IMR-90 (cell line): Measurements from ENCODE around the gene ABHD12B. TPM values are rescaled to one million over a fixed set of nuclear protein-coding genes. Genes with fewer than 3 reads are reported as not detected.

Experiments used
- ATAC-seq: fragments of 200-7000 bp; cut with Tn5 transposase; 2 replicates; pipeline ENCODE4 v1.9.1; 2020; ENCODE audit warnings: low read depth, mild to moderate bottlenecking, moderate library complexity
- BruUV-seq: library from RNA; stranded (reverse); fragments of 400-500 nt; replicated peaks from 2 replicates; lab custom pipeline; 2021; lab: Mats Ljungman, UMichigan
- CTCF ChIA-PET: fragments of 300-600 bp; formaldehyde crosslinking; extraction: SDS; loops from one replicate; lab custom pipeline; 2021; ENCODE audit warnings: antibody characterized with exemption; lab: Yijun Ruan, JAX
- POLR2A ChIA-PET: fragments of 300-600 bp; sonication (Branson Sonifier 250); formaldehyde crosslinking; loops from one replicate; lab custom pipeline; 2022; ENCODE audit warnings: antibody characterized with exemption; ENCODE audit not compliant: unreplicated experiment; lab: Charles Lee
- DNase-seq: peaks from one replicate; pipeline ENCODE4 v3.0.0; 2013
- H2AFZ ChIP-seq: replicated peaks from 2 replicates; pipeline ENCODE3; 2013; ENCODE audit warnings: low read length, mild to moderate bottlenecking; ENCODE audit not compliant: poor library complexity
- H2AK5ac ChIP-seq: 2 replicates; pipeline ENCODE4 v1.6.1; 2013; ENCODE audit warnings: low read depth, low read length, inconsistent platforms
- H2AK9ac ChIP-seq: replicated peaks from 2 replicates; pipeline ENCODE3; 2013; ENCODE audit warnings: mild to moderate bottlenecking, low read depth, low read length, moderate library complexity; ENCODE audit not compliant: poor library complexity
- H2BK120ac ChIP-seq: 2 replicates; pipeline ENCODE4 v1.6.1; 2013; ENCODE audit warnings: low read depth, low read length, inconsistent platforms
- H2BK15ac ChIP-seq: 3 replicates; pipeline ENCODE4 v1.6.1; 2013; ENCODE audit warnings: low read depth, low read length, inconsistent platforms
- H2BK20ac ChIP-seq: 2 replicates; pipeline ENCODE4 v1.6.1; 2013; ENCODE audit warnings: low read depth, mild to moderate bottlenecking, inconsistent platforms, low read length, moderate library complexity
- H2BK5ac ChIP-seq: 2 replicates; pipeline ENCODE4 v1.6.1; 2013; ENCODE audit warnings: mild to moderate bottlenecking, low read depth, low read length, inconsistent platforms; ENCODE audit not compliant: poor library complexity, severe bottlenecking
- H3K14ac ChIP-seq: replicated peaks from 2 replicates; pipeline ENCODE4 v1.6.1; 2013; ENCODE audit warnings: low read depth, low read length, inconsistent platforms
- H3K18ac ChIP-seq: 2 replicates; pipeline ENCODE4 v1.6.1; 2013; ENCODE audit warnings: low read depth, low read length, control low read depth
- H3K23ac ChIP-seq: 2 replicates; pipeline ENCODE4 v1.6.1; 2013; ENCODE audit warnings: low read depth, low read length, inconsistent platforms
- H3K27ac ChIP-seq: 2 replicates; pipeline ENCODE4 v1.5.1; 2013; ENCODE audit warnings: mild to moderate bottlenecking, control low read depth, low read length; ENCODE audit not compliant: insufficient read depth
- H3K27me3 ChIP-seq: 2 replicates; pipeline ENCODE4 v1.6.1; 2013; ENCODE audit warnings: low read length; ENCODE audit not compliant: control insufficient read depth, insufficient read depth
- H3K36me3 ChIP-seq: 2 replicates; pipeline ENCODE4 v1.6.1; 2013; ENCODE audit warnings: low read length, mixed read lengths; ENCODE audit not compliant: control insufficient read depth, insufficient read depth
- H3K4ac ChIP-seq: 2 replicates; pipeline ENCODE4 v1.6.1; 2013; ENCODE audit warnings: low read depth, low read length, inconsistent platforms
- H3K4me1 ChIP-seq: 2 replicates; pipeline ENCODE4 v1.6.1; 2013; ENCODE audit warnings: low read length, mixed read lengths; ENCODE audit not compliant: control insufficient read depth, insufficient read depth
- H3K4me2 ChIP-seq: 2 replicates; pipeline ENCODE4 v1.6.1; 2013; ENCODE audit warnings: low read depth, mild to moderate bottlenecking, control low read depth, low read length, moderate library complexity
- H3K4me3 ChIP-seq: 2 replicates; pipeline ENCODE4 v1.5.1; 2013; ENCODE audit warnings: low read depth, mild to moderate bottlenecking, control low read depth, low read length, moderate library complexity; ENCODE audit not compliant: insufficient read depth
- H3K56ac ChIP-seq: 2 replicates; pipeline ENCODE4 v1.6.1; 2013; ENCODE audit warnings: low read length, inconsistent platforms; ENCODE audit not compliant: insufficient read depth; ENCODE audit errors: extremely low read depth
- H3K79me1 ChIP-seq, 2 experiments: 2 replicates each; pipeline ENCODE4 v1.6.1; 2013; ENCODE audit warnings: low read length in 2 of 2, inconsistent platforms in 1 of 2, low read depth in 1 of 2
- H3K9ac ChIP-seq: 2 replicates; pipeline ENCODE4 v1.6.1; 2013; ENCODE audit warnings: low read depth, low read length, control low read depth
- H3K9me1 ChIP-seq: 2 replicates; pipeline ENCODE4 v1.6.1; 2013; ENCODE audit warnings: low read length, inconsistent platforms; ENCODE audit not compliant: insufficient read depth
- H3K9me3 ChIP-seq: 2 replicates; pipeline ENCODE4 v1.6.1; 2013; ENCODE audit warnings: low read length; ENCODE audit not compliant: control insufficient read depth, insufficient read depth
- H4K20me1 ChIP-seq: 2 replicates; pipeline ENCODE4 v1.6.1; 2013; ENCODE audit warnings: low read length, inconsistent platforms; ENCODE audit not compliant: insufficient read depth
- H4K5ac ChIP-seq: 2 replicates; pipeline ENCODE4 v1.6.1; 2013; ENCODE audit warnings: mild to moderate bottlenecking, low read depth, low read length, control low read depth
- H4K8ac ChIP-seq, 2 experiments: 2 replicates each; pipeline ENCODE4 v1.6.1; 2013; ENCODE audit warnings: low read depth in 2 of 2, low read length in 2 of 2, control low read depth in 1 of 2, inconsistent platforms in 1 of 2
- H4K91ac ChIP-seq: 2 replicates; pipeline ENCODE4 v1.6.1; 2013; ENCODE audit warnings: low read depth, low read length, inconsistent platforms; ENCODE audit not compliant: insufficient read depth
- BHLHE40 ChIP-seq: fragments of 150-350 bp; IDR thresholded peaks from 2 replicates; pipeline ENCODE4 v1.6.1; 2016; ENCODE audit warnings: mild to moderate bottlenecking, low read depth, low read length
- CEBPB ChIP-seq: IDR thresholded peaks from 2 replicates; pipeline ENCODE4 v1.6.1; 2012; ENCODE audit warnings: low read depth, low read length, improper control_type of control experiment
- CHD1 ChIP-seq: IDR thresholded peaks from 2 replicates; pipeline ENCODE4 v1.6.1; 2012; ENCODE audit warnings: low read depth, low read length, improper control_type of control experiment
- CTCF ChIP-seq: conservative IDR thresholded peaks from 2 replicates; pipeline ENCODE4 v1.5.1; 2012; ENCODE audit warnings: mild to moderate bottlenecking, low read depth, low read length, improper control_type of control experiment
- ELK1 ChIP-seq: fragments of 150-350 bp; IDR thresholded peaks from 2 replicates; pipeline ENCODE4 v1.6.1; 2016; ENCODE audit warnings: low read depth, mild to moderate bottlenecking, low read length, moderate library complexity, borderline replicate concordance
- FOS ChIP-seq: fragments of 150-350 bp; IDR thresholded peaks from 2 replicates; pipeline ENCODE4 v1.6.1; 2016; ENCODE audit warnings: low read depth, low read length
- MAFK ChIP-seq: IDR thresholded peaks from 2 replicates; pipeline ENCODE4 v1.6.1; 2012; ENCODE audit warnings: low read depth, low read length, improper control_type of control experiment
- MAZ ChIP-seq: IDR thresholded peaks from 2 replicates; pipeline ENCODE4 v1.6.1; 2012; ENCODE audit warnings: low read depth, mild to moderate bottlenecking, low read length, improper control_type of control experiment, moderate library complexity, borderline replicate concordance
- MXI1 ChIP-seq: IDR thresholded peaks from 2 replicates; pipeline ENCODE4 v1.6.1; 2012; ENCODE audit warnings: low read depth, mild to moderate bottlenecking, low read length, moderate library complexity, borderline replicate concordance
- NFE2L2 ChIP-seq: fragments of 150-350 bp; IDR thresholded peaks from 2 replicates; pipeline ENCODE4 v1.6.1; 2016; ENCODE audit warnings: low read depth, mild to moderate bottlenecking, low read length
- POLR2A ChIP-seq: IDR thresholded peaks from 2 replicates; pipeline ENCODE4 v1.6.1; 2012; ENCODE audit warnings: mild to moderate bottlenecking, low read depth, low read length
- RAD21 ChIP-seq: IDR thresholded peaks from 2 replicates; pipeline ENCODE4 v1.6.1; 2012; ENCODE audit warnings: low read length, improper control_type of control experiment
- RCOR1 ChIP-seq: IDR thresholded peaks from 2 replicates; pipeline ENCODE4 v1.6.1; 2012; ENCODE audit warnings: mild to moderate bottlenecking, low read length, improper control_type of control experiment; ENCODE audit not compliant: insufficient replicate concordance
- RFX5 ChIP-seq: IDR thresholded peaks from 2 replicates; pipeline ENCODE4 v1.8.0; 2012; ENCODE audit warnings: low read depth, mild to moderate bottlenecking, low read length, moderate library complexity
- SMC3 ChIP-seq: fragments of 150-350 bp; IDR thresholded peaks from 2 replicates; pipeline ENCODE4 v1.6.1; 2016; ENCODE audit warnings: low read depth, mild to moderate bottlenecking, antibody characterized with exemption, low read length, moderate library complexity
- USF2 ChIP-seq: fragments of 150-350 bp; IDR thresholded peaks from 2 replicates; pipeline ENCODE4 v1.6.1; 2017; ENCODE audit warnings: mild to moderate bottlenecking, antibody characterized with exemption, low read length, low read depth
- WGBS, 2 experiments: methylation state at CpG; one replicate each; pipeline versions ENCODE4 v1.1.5 to v1.1.7; 2013; ENCODE audit warnings: missing lambda C conversion rate in 2 of 2; ENCODE audit not compliant: insufficient read length in 1 of 2; ENCODE audit errors: extremely low coverage in 2 of 2; 5-methylcytosine and 5-hydroxymethylcytosine counted together
- dilution Hi-C: fragments of 300-500 bp; cut with HindIII; formaldehyde crosslinking; loops from one replicate; pipeline ENCODE4 v1.14.3; 2018; ENCODE audit warnings: low sequenced_read_pairs; ENCODE audit not compliant: unreplicated experiment
- in situ Hi-C: fragments of 300-500 bp; cut with MboI; formaldehyde crosslinking; loops from 3 replicates; pipeline ENCODE4 v1.14.3; 2019; ENCODE audit warnings: low sequenced_read_pairs, inconsistent platforms, mixed read lengths
- intact Hi-C: fragments of 100-400 bp; cut with micrococcal nuclease; formaldehyde crosslinking; loops from 2 replicates; pipeline ENCODE4 v1.10.0; 2022
- polyA plus RNA-seq, 3 experiments: library from polyadenylated mRNA; depleted of rRNA; stranded (reverse); fragments of >200 nt; gene quantifications; 2 replicates each; pipeline ENCODE4 v1.2.3, GENCODE V29; 2012; ENCODE audit warnings: low replicate concordance in 1 of 3
- total RNA-seq: library from RNA; depleted of rRNA; stranded (reverse); fragments of >200 nt; gene quantifications from 2 replicates; pipeline ENCODE4 v1.2.3, GENCODE V29; 2012

Gene ABHD12B
- total and polyA plus RNA-seq, 2 of the 4 experiments (the other 2 are of a cell fraction), result 0.18 TPM; not detected in 1

GRCh38 chr14:50854521-50854920 is 17.3 kb upstream of the ABHD12B start:
- in situ Hi-C loops (no loop called here), intact Hi-C loops (no loop called here), dilution Hi-C loops (no loop called here)
- ChIA-PET CTCF (no interaction called here), POLR2A (no interaction called here)
- Histone ChIP-seq H3K4me1 (peaks cover 7% of the 10 kb centered on the region), H4K8ac (no peak overlapping the region), H3K4ac (no peak overlapping the region), H3K9ac (no peak overlapping the region), H2BK5ac (no peak overlapping the region), H3K23ac (no peak overlapping the region), H2AK9ac (no peak overlapping the region), H3K36me3 (no peaks in the 10 kb centered on the region), H3K18ac (no peak overlapping the region), H3K4me2 (no peak overlapping the region), H2AFZ (no peak overlapping the region), H3K9me3 (no peaks in the 10 kb centered on the region), H3K27ac (no peak overlapping the region), H3K79me1 (0 out of 4 replicates have a peak, but pooled peaks cover 0 to 3% of the 10 kb centered on the region in 2 experiments), H2AK5ac (no peak overlapping the region), H3K56ac (no peak overlapping the region), H2BK120ac (no peak overlapping the region; the same call in 1 of the 2 replicates), H3K27me3 (no peaks in the 10 kb centered on the region), H2BK20ac (0 out of 2 replicates have a peak overlapping the region, but pooled peaks have one; percentile 0), H3K9me1 (0 out of 2 replicates have a peak, but pooled peaks cover 5% of the 10 kb centered on the region), H4K20me1 (no peaks in the 10 kb centered on the region), H4K91ac (no peak overlapping the region), H3K14ac (no peak overlapping the region), H4K5ac (no peak overlapping the region), H3K4me3 (no peak overlapping the region), H2BK15ac (no peak overlapping the region)
- BruUV-seq, result no TSS peak
- ATAC-seq, result no peak
- DNase-seq, result no peak
- TF ChIP-seq ELK1 (no peak), USF2 (no peak), RAD21 (no peak), SMC3 (no peak), RCOR1 (no peak), RFX5 (no peak), CHD1 (no peak), MAZ (no peak), POLR2A (no peak), CEBPB (no peak), NFE2L2 (no peak), BHLHE40 (no peak), MXI1 (no peak), MAFK (no peak), CTCF (no peak), FOS (no peak)
- WGBS, 2 experiments, result 98% methylated on average over 4 of the region's 5 CpGs; no CpG with 5 or more reads in 1 of the 2 experiments
